Left renal cortex interstitium (tissue), 4 donors: ENCODE results near the gene PIP5KL1. TPM values are rescaled to one million over a fixed set of nuclear protein-coding genes. Genes with fewer than 3 reads are reported as not detected.

ENCODE experiments used
- DNase-seq, 4 donors: peaks; one replicate each; pipeline ENCODE4 v3.0.0-alpha.2; 2013; ENCODE audit warnings: low read depth in 4 of 4, low spot score in 2 of 4, missing footprints in 1 of 4
- polyA plus RNA-seq, 4 donors: library from polyadenylated mRNA; unstranded; fragments of 120-200 nt; gene quantifications; one replicate each; pipeline ENCODE4 v1.2.1, GENCODE V29; 2013; ENCODE audit not compliant: insufficient read length in 4 of 4

PIP5KL1 gene
- polyA plus RNA-seq, 4 donors: 1.1 to 2.8 (median 2.3) TPM

DNA sequence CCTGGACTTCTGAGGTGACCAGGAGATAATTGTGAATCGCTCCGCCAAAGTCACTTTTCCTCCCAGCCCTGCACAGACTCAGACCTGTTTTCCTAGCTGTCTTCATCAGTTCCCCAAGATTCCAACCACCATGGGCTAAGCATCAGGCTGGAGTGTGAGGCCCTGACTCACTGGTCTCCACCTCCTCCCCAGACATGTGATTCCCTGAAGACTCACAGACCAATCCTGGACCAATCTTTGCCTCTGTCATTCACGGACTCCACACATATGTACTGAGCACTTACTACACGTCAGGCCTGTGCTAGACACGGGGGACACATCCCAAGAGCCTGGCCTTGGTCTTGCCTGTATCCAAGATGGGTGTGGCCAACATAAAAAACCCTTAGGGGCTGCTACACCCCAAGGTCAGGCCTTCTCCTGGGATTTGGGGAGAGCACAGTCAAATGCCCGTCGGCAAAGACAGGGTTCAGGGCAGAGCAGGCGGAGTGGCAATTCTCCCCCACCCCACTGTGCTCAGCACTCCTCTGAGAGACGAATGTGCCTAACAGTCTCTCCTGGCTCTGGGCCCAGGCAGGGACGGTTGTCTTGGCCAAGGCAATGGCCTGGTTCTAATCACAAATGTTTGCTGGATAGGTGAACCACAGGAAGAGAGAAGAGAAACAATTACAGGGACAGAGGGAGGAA, 38.3 kb upstream of the PIP5KL1 start:
- no peak for DNase-seq

DNA sequence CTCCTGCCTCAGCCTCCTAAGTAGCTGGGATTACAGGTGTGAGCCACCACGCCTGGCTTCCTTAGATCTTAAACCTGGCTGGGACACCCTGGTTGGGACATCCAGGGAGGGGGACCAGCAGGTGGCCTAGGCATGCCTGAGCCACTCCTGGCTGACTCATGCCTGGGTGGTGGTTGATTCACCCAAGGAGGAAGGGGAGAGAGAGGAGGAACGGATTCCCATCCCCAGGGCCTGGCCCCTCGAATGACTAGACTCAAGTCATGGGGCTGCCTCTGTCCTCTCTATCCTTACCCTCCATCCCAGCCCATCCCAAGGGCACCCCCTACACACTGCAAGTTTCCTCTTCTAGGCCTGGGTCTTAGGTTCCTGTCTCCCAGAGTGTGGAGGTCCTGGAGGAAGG, 37.5 kb upstream of the PIP5KL1 start:
- no peak for DNase-seq

DNA sequence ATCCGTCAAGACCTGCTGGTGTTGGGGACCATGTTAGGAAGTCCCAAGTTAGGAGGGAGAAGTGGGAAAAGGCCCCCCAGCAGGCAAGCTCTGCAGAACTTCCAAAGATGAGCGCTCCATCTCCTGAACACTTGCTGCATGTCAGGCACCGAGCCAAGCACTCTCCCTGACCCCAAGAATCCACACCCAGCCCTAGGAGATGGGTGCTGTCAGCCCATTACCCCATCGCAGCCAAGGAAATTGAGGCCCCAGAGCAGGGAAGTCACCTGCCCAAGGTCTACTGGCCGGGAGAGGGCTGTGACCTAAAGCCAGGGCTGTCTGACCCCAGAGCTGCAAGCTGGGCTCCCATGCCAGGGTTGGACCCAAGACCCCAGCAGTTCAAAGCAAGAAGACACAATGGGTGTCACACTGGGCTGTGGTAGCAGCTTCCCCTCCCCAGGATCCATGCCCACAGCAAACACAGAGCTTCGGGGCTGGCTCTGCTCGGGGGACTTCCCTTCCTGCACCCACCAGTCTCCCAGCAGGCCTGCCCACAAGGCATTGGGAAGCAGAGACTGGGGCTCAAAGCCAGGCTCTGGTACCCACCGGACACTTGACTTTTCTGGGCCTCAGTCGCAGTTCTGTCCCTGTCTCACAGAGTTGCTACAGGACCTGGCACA, 36.7 kb upstream of the PIP5KL1 start:
- no peak for DNase-seq

DNA sequence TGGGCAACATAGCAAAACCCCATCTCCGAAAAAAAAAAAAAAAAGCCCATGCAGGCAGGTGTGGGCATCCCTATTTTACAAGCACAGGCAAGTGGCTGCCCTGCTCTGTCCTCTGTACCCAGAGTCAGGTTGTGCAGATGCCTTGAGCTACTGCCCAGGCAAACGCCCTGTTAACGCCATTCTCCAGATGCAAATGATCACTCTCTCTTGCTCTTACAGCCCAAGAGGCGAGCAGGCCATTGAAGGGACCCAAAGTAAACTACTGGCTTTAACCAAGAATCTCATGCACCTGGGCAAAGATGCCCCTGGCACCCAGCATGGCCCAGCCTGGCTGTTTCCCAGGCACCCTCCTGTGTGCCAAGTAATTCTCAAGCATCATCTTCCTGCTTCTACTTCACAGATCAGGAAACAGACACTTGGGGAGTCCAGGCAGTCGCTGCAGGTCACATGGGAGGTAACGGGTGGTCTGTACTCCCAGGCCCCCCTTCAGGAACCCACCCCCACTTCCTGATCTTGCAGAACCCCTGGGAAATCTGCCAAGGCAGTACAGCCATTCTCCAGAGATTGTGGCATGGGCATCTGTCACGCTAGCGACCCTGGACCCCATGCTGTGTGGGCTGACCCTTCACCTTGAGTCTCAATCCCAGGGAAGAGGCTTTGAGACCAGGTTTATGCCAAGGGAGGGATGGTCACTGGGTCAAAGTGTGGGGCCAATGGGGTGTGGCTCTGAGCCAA, 36.0 kb upstream of the PIP5KL1 start:
- no peak for DNase-seq

- DNase-seq: no peak
These were observed 35.4 kb upstream of the PIP5KL1 start for GRCh38 chr9:127965953-127966352.

DNA sequence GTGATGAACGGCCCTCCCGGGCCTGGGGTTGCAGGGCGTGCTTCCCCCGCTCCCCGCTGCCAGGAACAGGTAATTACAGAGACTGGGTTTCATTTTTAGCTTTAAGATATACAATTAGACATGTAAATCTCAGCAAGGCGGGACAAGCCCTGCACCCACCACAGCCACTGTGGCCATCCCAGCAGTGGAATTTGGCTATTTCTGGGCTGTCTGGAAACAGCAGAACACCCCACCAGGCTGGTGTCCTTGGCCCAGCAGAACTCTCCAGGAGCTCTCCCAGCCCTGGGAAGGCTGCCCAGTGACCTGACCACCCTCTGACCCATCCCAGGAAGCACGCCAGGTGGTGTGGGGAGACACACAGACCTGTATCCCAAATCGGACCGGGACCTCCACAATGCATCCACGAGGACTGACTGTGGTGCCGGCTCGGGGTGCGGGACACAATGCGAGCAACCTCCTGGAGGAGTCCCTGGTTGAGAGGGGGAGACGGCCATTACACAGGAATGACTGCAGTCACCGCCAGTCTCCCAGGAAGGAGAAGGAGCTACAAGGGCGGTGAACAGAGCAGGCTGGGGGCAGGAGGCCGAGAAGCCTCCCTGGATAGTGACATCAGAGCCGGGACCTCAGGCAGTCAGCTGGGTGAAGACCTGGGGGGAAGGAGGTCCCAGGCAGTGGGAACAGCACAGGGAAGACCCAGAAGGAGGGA, 32.9 kb upstream of the PIP5KL1 start:
- DNase-seq: no peak

DNA sequence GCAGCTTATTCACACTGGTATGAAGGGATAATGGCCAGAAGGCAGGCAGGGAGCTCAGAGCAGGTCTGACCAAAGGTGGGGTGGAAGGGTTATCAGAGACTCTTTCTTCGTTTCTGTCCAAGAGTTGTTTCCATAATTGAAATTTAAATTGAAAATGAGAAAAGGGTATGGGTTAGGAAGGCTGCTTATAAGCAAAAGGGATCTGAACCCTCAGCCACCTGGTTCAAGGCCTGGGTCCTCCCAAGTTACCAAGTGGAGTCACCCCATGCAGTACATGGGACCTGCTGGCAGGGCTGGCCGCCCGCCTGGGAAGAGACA, 32.4 kb upstream of the PIP5KL1 start:
- DNase-seq: no peak

DNA sequence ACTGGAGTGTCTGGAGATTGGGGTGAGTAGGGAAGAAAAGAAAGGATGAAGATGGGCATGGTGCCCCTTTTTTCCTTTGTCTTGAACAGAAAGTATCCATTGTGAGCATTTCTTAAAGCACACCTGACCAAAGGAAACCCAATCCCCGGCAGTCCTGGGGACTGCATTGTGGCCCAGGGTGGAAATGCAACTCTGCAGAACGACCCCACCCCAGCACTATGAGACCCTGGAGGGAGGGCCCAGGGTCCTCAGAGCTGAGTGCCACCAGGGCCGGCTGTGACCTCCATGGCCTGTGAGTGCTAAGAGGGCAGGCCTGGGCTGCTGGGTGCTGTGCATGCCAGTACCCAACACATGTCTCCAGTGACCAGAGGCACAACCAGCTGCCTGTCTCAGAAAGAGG, 31.7 kb upstream of the PIP5KL1 start:
- DNase-seq: no peak

DNA sequence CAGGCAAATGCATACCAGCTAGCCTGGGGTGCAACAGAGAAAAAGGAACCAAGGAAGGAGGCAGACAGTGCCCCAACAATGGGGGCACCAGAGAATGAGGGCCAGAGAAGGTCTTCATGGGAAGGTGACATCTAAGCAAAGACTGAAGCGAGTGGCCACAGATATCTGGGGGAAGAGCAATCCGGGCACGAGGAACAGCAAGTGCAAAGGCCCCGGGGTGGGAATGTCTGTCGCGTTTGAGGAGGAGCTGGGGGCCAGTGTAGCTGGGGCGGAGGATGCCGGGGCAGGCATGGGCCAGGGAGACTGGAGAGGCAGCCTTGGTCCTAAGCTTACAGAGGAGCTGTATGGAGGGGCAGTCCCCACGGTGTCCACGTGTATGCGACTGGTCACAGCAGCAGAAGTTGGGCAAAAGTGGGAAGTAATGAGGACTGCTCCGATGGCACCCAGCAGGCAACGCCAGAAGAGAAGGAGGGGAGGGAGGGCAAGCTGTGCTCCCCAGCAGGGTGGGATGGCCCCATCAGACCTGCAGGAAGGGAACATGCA, 31.1 kb upstream of the PIP5KL1 start:
- DNase-seq: no peak

DNA sequence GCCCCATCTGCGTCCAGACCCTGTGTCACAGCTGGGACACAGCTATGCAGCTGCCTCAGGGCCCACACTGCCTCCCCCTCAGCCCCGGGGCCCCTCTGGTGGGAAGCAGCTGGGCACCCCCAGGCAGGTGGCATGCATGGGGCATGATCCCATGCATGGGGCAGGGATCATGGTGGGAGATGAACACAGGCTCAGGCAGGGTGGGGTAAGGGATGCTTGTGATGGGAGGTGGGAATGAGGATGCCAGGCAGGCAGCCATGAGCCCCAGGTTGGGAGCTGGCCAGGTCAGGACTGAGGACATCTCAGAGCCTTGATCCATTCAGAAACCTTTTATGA, 30.5 kb upstream of the PIP5KL1 start:
- DNase-seq: no peak

GRCh38 chr9:127960410-127961154, 30.0 kb upstream of the PIP5KL1 start:
- DNase-seq: no peak

DNA sequence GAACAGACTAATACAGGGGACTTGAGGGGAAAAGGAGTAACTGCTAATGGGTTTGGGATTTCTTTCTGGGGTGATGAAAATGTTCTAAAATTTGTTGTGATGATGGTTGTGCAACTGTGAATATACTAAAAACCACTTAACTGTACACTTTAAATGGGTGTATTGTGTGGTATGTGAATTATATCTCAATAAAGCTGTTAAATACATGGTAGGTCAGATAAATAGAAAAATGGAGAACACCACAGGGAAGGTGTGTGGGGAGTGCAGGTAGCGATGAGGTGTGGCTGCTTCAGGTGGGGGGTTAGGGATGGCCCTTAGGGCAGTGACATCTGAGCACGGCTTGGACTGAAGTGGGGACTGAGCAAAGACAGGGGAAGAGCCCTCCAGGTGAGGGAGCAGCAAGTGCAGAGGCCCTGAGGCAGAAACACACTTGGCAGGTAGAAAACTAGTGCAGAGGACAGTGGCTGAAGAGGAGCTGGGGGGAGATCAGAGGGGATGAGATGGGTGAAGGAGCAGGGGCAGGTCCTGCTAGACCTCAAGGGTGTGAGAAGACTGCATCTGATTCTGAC, 29.3 kb upstream of the PIP5KL1 start:
- DNase-seq: no peak

- no peak for DNase-seq
These were observed 28.8 kb upstream of the PIP5KL1 start for GRCh38 chr9:127959398-127959797.

DNA sequence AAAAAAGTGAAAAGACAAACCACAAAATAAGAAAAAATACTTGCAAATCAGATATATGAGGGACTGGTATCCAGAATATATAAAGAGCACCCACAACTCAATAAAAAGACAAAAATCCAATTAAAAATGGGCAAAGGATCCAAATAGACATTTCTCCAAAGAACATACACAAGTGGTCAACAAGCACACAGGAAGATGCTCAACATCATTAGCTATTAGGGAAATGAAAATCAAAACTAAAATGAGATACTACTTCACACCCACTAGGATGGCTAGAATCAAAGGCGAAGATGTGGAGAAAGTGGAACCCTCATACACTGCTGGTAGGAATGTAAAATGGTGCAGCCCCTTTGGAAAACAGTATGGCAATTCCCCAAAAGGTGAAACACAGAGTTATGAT, 28.2 kb upstream of the PIP5KL1 start:
- no peak for DNase-seq

DNA sequence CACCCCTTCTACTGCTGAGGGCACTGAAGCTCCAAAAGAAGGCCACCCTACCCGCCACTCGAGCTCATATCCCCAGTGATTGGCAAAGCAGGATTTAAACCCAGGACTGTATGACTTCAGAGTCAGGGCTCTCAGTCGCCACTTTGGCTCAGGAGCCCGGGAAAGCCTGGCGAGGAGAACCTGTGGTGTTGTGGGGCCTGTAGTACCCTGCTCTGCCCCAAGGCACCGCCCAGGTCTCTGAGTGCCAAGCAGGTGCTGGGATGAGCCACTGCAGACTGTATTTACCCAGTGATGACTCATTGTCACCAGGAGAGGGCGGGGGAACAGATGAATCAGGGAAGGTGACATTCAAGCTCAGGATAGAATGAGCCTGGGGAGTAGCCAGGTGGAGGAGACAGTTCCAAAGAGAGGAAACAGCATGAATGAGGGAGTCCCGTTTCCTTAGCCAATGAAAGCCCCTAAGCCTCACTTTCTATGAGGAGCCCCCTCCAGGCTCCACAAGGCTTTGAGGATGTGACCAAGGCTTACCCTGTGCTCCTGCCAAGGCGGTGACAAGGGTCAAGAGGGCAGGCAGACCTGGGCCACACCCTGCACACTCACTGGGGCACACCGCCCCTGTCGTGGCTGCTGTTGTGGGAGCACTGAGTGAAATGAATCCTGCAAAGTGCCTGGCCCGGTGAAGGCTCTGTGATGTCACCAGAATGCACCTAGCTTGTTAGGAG, 24.9 kb upstream of the PIP5KL1 start:
- no peak for DNase-seq

GRCh38 chr9:127954831-127955293, 24.3 kb upstream of the PIP5KL1 start:
- no peak for DNase-seq

GRCh38 chr9:127953768-127954505, 23.4 kb upstream of the PIP5KL1 start:
- no peak for DNase-seq

DNA sequence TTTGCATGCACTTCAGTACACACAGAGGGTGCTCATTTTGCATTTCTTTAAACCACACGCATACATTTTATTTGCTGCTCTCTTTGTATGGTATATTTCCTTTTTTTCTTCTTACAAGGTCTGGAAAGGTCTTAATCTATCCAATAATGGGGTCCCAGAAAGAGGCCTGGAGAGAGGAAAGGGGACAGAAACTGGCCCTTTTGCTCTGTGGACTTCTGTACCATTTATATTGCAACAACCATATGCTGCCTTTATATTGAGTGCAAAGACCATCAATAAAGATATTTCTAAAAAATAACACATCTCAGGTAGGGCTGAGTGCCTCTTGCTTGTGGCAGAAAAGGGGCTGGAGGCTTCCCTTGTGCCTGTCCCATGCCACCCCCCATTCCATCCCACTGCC, 22.6 kb upstream of the PIP5KL1 start:
- no peak for DNase-seq
